Fibroblast of mammary gland (primary cell): ENCODE data around the gene P2RX4.
A peak's percentile ranks its signal among the peaks of the same experiment; 100 is the strongest.

Experiments
- DNase-seq: peaks from one replicate; pipeline ENCODE4 v3.0.0-alpha.2; 2010; ENCODE audit warnings: low read depth
- H3K4me3 ChIP-seq: 2 replicates; pipeline ENCODE4 v1.5.1; 2011; ENCODE audit warnings: low read depth, mild to moderate bottlenecking, low read length, moderate library complexity; ENCODE audit not compliant: control insufficient read depth
- TF ChIP-seq, protein P1 (sequence below): conservative IDR thresholded peaks from 2 replicates; pipeline ENCODE4 v1.5.1; 2011; ENCODE audit warnings: low read depth, low read length, inconsistent platforms; ENCODE audit not compliant: control insufficient read depth, insufficient read depth

Gene P2RX4

GRCh38 chr12:121181181-121181580 lies 28.7 kb upstream of the P2RX4 start:
- TF ChIP-seq, protein P1, sequence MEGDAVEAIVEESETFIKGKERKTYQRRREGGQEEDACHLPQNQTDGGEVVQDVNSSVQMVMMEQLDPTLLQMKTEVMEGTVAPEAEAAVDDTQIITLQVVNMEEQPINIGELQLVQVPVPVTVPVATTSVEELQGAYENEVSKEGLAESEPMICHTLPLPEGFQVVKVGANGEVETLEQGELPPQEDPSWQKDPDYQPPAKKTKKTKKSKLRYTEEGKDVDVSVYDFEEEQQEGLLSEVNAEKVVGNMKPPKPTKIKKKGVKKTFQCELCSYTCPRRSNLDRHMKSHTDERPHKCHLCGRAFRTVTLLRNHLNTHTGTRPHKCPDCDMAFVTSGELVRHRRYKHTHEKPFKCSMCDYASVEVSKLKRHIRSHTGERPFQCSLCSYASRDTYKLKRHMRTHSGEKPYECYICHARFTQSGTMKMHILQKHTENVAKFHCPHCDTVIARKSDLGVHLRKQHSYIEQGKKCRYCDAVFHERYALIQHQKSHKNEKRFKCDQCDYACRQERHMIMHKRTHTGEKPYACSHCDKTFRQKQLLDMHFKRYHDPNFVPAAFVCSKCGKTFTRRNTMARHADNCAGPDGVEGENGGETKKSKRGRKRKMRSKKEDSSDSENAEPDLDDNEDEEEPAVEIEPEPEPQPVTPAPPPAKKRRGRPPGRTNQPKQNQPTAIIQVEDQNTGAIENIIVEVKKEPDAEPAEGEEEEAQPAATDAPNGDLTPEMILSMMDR = no peak
- DNase-seq = peak; percentile 80
- no peak overlapping the region for H3K4me3 ChIP-seq

- no peak for DNase-seq
- no peak overlapping the region for H3K4me3 ChIP-seq
- TF ChIP-seq, protein P1 = no peak
Measured at GRCh38 chr12:121182222-121182893, 27.6 kb upstream of the P2RX4 start.

DNA sequence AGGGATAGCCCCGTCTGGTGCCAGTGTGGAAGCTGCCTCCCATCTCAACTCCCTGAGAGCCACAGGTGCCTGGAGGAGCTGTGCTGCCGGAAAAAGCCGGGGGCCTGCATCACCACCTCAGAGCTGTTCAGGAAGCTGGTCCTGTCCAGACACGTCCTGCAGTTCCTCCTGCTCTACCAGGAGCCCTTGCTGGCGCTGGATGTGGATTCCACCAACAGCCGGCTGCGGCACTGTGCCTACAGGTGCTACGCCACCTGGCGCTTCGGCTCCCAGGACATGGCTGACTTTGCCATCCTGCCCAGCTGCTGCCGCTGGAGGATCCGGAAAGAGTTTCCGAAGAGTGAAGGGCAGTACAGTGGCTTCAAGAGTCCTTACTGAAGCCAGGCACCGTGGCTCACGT lies 25.5 kb upstream of the P2RX4 start:
- no peak for DNase-seq
- TF ChIP-seq, protein P1 = no peak
- no peak overlapping the region for H3K4me3 ChIP-seq

DNA sequence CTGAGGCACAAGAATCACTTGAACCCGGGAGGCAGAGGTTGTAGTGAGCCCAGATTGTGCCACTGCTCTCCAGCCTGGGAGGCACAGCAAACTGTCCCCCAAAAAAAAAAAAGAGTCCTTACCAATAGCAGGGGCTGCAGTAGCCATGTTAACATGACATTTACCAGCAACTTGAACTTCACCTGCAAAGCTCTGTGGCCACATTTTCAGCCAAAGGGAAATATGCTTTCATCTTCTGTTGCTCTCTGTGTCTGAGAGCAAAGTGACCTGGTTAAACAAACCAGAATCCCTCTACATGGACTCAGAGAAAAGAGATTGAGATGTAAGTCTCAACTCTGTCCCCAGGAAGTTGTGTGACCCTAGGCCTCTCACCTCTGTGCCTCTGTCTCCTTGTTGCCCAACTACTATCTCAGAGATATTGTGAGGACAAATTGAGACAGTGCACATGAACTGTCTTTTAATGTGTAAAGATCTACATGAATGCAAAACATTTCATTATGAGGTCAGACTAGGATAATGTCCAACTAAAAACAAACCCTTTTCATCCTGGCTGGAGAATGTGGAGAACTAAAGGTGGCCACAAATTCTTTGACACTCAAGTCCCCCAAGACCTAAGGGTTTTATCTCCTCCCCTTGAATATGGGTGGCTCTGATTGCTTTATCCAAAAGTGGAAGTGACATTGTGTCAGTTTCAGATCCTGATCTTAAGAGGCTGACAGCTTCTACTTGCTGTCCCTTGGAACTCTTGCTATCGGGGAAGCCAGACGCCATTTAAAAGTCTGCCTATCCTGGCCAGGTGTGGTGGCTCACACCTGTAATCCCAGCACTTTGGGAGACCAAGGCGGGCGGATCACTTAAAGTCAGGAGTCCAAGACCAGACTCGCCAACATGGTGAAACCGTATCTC lies 24.7 kb upstream of the P2RX4 start:
- no peak for DNase-seq
- no peak overlapping the region for H3K4me3 ChIP-seq
- TF ChIP-seq, protein P1 = no peak

DNA sequence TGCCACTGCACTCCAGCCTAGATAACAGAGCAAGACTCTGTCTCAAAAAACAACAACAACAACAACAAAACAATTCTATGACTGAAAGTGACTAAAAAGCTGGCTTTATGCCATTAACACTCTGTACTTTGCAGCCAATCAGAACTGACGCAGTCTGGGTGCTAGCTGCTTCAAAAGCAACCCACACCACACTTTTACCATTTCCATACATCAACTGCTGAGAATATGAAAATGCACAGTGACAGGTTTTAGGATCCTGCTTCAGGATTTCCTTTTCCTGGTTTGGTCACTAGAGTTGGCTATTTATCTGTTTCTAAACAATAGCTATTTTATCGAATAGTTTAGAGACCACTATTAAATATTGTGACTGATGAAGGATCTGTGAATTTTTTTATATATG lies 23.1 kb upstream of the P2RX4 start:
- DNase-seq = no peak
- no peak overlapping the region for H3K4me3 ChIP-seq
- TF ChIP-seq, protein P1 = no peak

GRCh38 chr12:121187501-121187900 lies 22.4 kb upstream of the P2RX4 start:
- no peak for DNase-seq
- no peak overlapping the region for H3K4me3 ChIP-seq
- TF ChIP-seq, protein P1 = no peak
